B cell (primary cell): ENCODE measurements around the gene BNC2. TPM values are rescaled to one million over a fixed set of nuclear protein-coding genes. Genes with fewer than 3 reads are reported as not detected.

Experiments
- ATAC-seq: fragments of 200-7000 bp; cut with Tn5 transposase; one replicate; pipeline ENCODE4 v1.10.0; 2021; ENCODE audit warnings: low read depth, mild to moderate bottlenecking, moderate number of reproducible peaks, moderate library complexity
- CTCF ChIA-PET: fragments of 350-600 bp; sonication (Branson Sonifier 250); formaldehyde crosslinking; loops from one replicate; lab custom pipeline; 2021; ENCODE audit warnings: antibody characterized with exemption, inconsistent platforms; lab: Charles Lee
- POLR2A ChIA-PET: fragments of 350-600 bp; sonication (Branson Sonifier 250); formaldehyde crosslinking; loops from one replicate; lab custom pipeline; 2021; ENCODE audit warnings: antibody characterized with exemption; lab: Charles Lee
- DNase-seq: peaks from one replicate; pipeline ENCODE4 v3.0.0; 2013
- H2AFZ ChIP-seq: 2 replicates; pipeline ENCODE4 v1.6.1; 2012; ENCODE audit warnings: mild to moderate bottlenecking, low read depth, low read length; ENCODE audit not compliant: insufficient read depth, poor library complexity, severe bottlenecking
- H3K27ac ChIP-seq, 2 donors: 1 replicate in 1 of 2; 2 replicates in 1 of 2; pipeline ENCODE4 v1.5.1; 2012 to 2013; ENCODE audit warnings: low read length in 2 of 2, mild to moderate bottlenecking in 2 of 2, moderate library complexity in 1 of 2
- H3K27me3 ChIP-seq, 4 experiments: fragments of 200-600 bp in 1 of 4; sonication (generic) in 1 of 4; replicated peaks in 1 of 4; 1 replicate in 2 of 4; 2 replicates in 2 of 4; pipeline versions ENCODE4 v1.6.1 to v1.7.0; 2013 to 2016; ENCODE audit warnings: low read length in 3 of 4, mild to moderate bottlenecking in 2 of 4, mixed read lengths in 1 of 4, moderate library complexity in 1 of 4; ENCODE audit not compliant: insufficient read depth in 4 of 4, control insufficient read depth in 3 of 4; ENCODE audit errors: control extremely low read depth in 1 of 4
- H3K36me3 ChIP-seq, 2 experiments: replicated peaks in 1 of 2; 1 replicate in 1 of 2; 2 replicates in 1 of 2; pipeline versions ENCODE4 v1.6.1 to v1.7.1; 2013; ENCODE audit warnings: low read length in 1 of 2; ENCODE audit not compliant: insufficient read depth in 2 of 2, control insufficient read depth in 1 of 2; ENCODE audit errors: control extremely low read depth in 1 of 2, extremely low read depth in 1 of 2
- H3K4me1 ChIP-seq, 2 donors: fragments of 200-600 bp in 1 of 2; sonication (generic) in 1 of 2; 1 replicate in 1 of 2; 2 replicates in 1 of 2; pipeline versions ENCODE4 v1.5.1 to v1.6.1; 2013 to 2017; ENCODE audit warnings: low read length in 2 of 2; ENCODE audit not compliant: control insufficient read depth in 2 of 2, insufficient read depth in 2 of 2
- H3K4me2 ChIP-seq: replicated peaks from 2 replicates; pipeline ENCODE3; 2012; ENCODE audit warnings: mild to moderate bottlenecking, low read depth, low read length; ENCODE audit not compliant: poor library complexity, severe bottlenecking
- H3K4me3 ChIP-seq, 5 experiments: fragments of 200-600 bp in 1 of 5; sonication (generic) in 1 of 5; 1 replicate in 3 of 5; 2 replicates in 2 of 5; pipeline versions ENCODE4 v1.5.1 to v1.7.0; 2011 to 2016; ENCODE audit warnings: low read length in 4 of 5, mild to moderate bottlenecking in 4 of 5, low read depth in 2 of 5, control low read depth in 1 of 5, moderate library complexity in 1 of 5; ENCODE audit not compliant: insufficient read depth in 1 of 5; ENCODE audit errors: control extremely low read depth in 1 of 5, extremely low read depth in 1 of 5
- H3K79me2 ChIP-seq: fragments of 200-600 bp; sonication (generic); one replicate; pipeline ENCODE4 v1.6.0; 2016; ENCODE audit warnings: low read length; ENCODE audit not compliant: control insufficient read depth, insufficient read depth
- H3K9ac ChIP-seq: fragments of 200-600 bp; sonication (generic); 2 replicates; pipeline ENCODE4 v1.6.1; 2017; ENCODE audit warnings: mild to moderate bottlenecking, low read length, moderate library complexity
- H3K9me3 ChIP-seq, 3 donors: one replicate each; pipeline versions ENCODE4 v1.6.1 to v1.7.1; 2013; ENCODE audit warnings: low read length in 2 of 3; ENCODE audit not compliant: control insufficient read depth in 2 of 3, insufficient read depth in 1 of 3; ENCODE audit errors: control extremely low read depth in 1 of 3
- H4K20me1 ChIP-seq: 2 replicates; pipeline ENCODE4 v1.6.0; 2012; ENCODE audit warnings: mild to moderate bottlenecking, low read length; ENCODE audit not compliant: insufficient read depth, control insufficient read depth, poor library complexity, severe bottlenecking
- H3K27ac Mint-ChIP-seq: one replicate; pipeline ENCODE4 v1.8.0; 2021; ENCODE audit warnings: mixed read lengths
- H3K27me3 Mint-ChIP-seq: one replicate; pipeline ENCODE4 v1.8.0; 2021; ENCODE audit warnings: mixed read lengths
- H3K4me1 Mint-ChIP-seq: one replicate; pipeline ENCODE4 v1.8.0; 2021; ENCODE audit warnings: mixed read lengths
- H3K4me3 Mint-ChIP-seq: one replicate; pipeline ENCODE4 v1.8.0; 2021; ENCODE audit warnings: mixed read lengths
- H3K9me3 Mint-ChIP-seq: one replicate; pipeline ENCODE4 v1.8.0; 2022; ENCODE audit warnings: mixed read lengths; ENCODE audit not compliant: insufficient read depth
- CTCF ChIP-seq: fragments of 200-600 bp; IDR thresholded peaks from one replicate; pipeline ENCODE4 v1.8.0; 2022; ENCODE audit warnings: antibody characterized with exemption, mild to moderate bottlenecking
- EZH2 ChIP-seq: IDR thresholded peaks from 2 replicates; pipeline ENCODE4 v1.6.1; 2012; ENCODE audit warnings: borderline replicate concordance, low read depth, mild to moderate bottlenecking, moderate library complexity, low read length; ENCODE audit not compliant: insufficient read depth, poor library complexity, severe bottlenecking
- WGBS: methylation state at CpG from one replicate; pipeline ENCODE4 v1.1.5; 2013; ENCODE audit warnings: missing lambda C conversion rate; ENCODE audit not compliant: insufficient coverage; 5-methylcytosine and 5-hydroxymethylcytosine counted together
- intact Hi-C: fragments of 100-400 bp; cut with micrococcal nuclease; formaldehyde crosslinking; loops from one replicate; pipeline ENCODE4 v1.10.0; 2022
- polyA plus RNA-seq: library from polyadenylated mRNA; depleted of rRNA; stranded (reverse); fragments of >200 nt; gene quantifications from 2 replicates; pipeline ENCODE4 v1.2.3, GENCODE V29; 2012
- total RNA-seq, 2 donors: library from RNA; stranded (reverse); fragments of 120-200 nt in 1 of 2; gene quantifications; 1 replicate in 1 of 2; 2 replicates in 1 of 2; pipeline versions ENCODE4 v1.2.3 to v1.2.4, GENCODE V29; 2013 to 2022

The BNC2 gene
- total and polyA plus RNA-seq, 2 donors (not counting 1 experiment from before 2014, with no cell fraction given): 0.01 TPM; not detected in 1

GRCh38 chr9:16726029-16726428 lies 144.4 kb downstream of the BNC2 start:
- DNase-seq (no peak), ATAC-seq (no peak)
- POLR2A ChIA-PET: no interaction called here
- 65% methylated on average over 6 of the region's 7 CpGs for WGBS
- Mint-ChIP-seq H3K27me3 (peaks cover 31% of the 10 kb centered on the region), H3K4me3 (no peak overlapping the region), H3K4me1 (peaks cover 2% of the 10 kb centered on the region), H3K9me3 (no peaks in the 10 kb centered on the region), H3K27ac (no peak overlapping the region)
- no peak overlapping the region for H3K4me3 ChIP-seq
- H4K20me1 ChIP-seq: no peaks in the 10 kb centered on the region
- H3K79me2 ChIP-seq: no peaks in the 10 kb centered on the region
- H3K36me3 ChIP-seq: no peaks in the 10 kb centered on the region
- intact Hi-C loops: no loop called here
- no peak for TF ChIP-seq EZH2
- no peak for TF ChIP-seq CTCF
- no peak overlapping the region for H2AFZ ChIP-seq
- no peak overlapping the region for H3K27ac ChIP-seq
- H3K4me1 ChIP-seq: no peaks in the 10 kb centered on the region
- H3K9me3 ChIP-seq: no peaks in the 10 kb centered on the region
- H3K9ac ChIP-seq: no peak overlapping the region
- no peak overlapping the region for H3K4me2 ChIP-seq
- CTCF ChIA-PET: no interaction called here
- H3K27me3 ChIP-seq: peaks cover 0 to 6% (median 2%) of the 10 kb centered on the region in 4 experiments

GRCh38 chr9:16725066-16725465 lies 145.4 kb downstream of the BNC2 start:
- H4K20me1 ChIP-seq: no peaks in the 10 kb centered on the region
- WGBS: no CpG with 5 or more reads among the region's 3 CpGs
- intact Hi-C loops: no loop called here
- no peaks in the 10 kb centered on the region for H3K4me1 ChIP-seq
- H3K4me3 Mint-ChIP-seq: no peak overlapping the region
- no peak for TF ChIP-seq CTCF
- TF ChIP-seq EZH2: no peak
- ChIA-PET POLR2A (no interaction called here), CTCF (no interaction called here)
- H3K9me3 Mint-ChIP-seq: no peaks in the 10 kb centered on the region
- H3K4me3 ChIP-seq: no peak overlapping the region
- peaks cover 2% of the 10 kb centered on the region for H3K4me1 Mint-ChIP-seq
- H3K4me2 ChIP-seq: no peak overlapping the region
- no peaks in the 10 kb centered on the region for H3K79me2 ChIP-seq
- no peak overlapping the region for H2AFZ ChIP-seq
- ATAC-seq (no peak), DNase-seq (no peak)
- H3K27ac Mint-ChIP-seq: no peak overlapping the region
- H3K27me3 ChIP-seq: peaks cover 0 to 6% (median 2%) of the 10 kb centered on the region in 4 experiments
- H3K36me3 ChIP-seq: no peaks in the 10 kb centered on the region
- no peaks in the 10 kb centered on the region for H3K9me3 ChIP-seq
- H3K27ac ChIP-seq: no peak overlapping the region
- H3K9ac ChIP-seq: no peak overlapping the region
- peaks cover 30% of the 10 kb centered on the region for H3K27me3 Mint-ChIP-seq
